Heart left ventricle (tissue), 16 donors: ENCODE data around the gene CCDC181. TPM values are rescaled to one million over a fixed set of nuclear protein-coding genes. Genes with fewer than 3 reads are reported as not detected.
A peak's percentile ranks its signal among the peaks of the same experiment; 100 is the strongest.

Experiments
- ATAC-seq, 4 donors: fragments of 200-7000 bp; cut with Tn5 transposase; one replicate each; pipeline ENCODE4 v1.9.1; 2020 to 2022; ENCODE audit warnings: moderate library complexity in 4 of 4, mild to moderate bottlenecking in 3 of 4, moderate number of reproducible peaks in 1 of 4
- DNase-seq, 5 donors: peaks; one replicate each; pipeline ENCODE4 v3.0.0-alpha.2; 2020
- H3K27ac ChIP-seq, 12 donors: fragments of 200-600 bp; sonication (generic) in 4 of 12; one replicate each; pipeline versions ENCODE4 v1.5.0 to v1.8.0; 2016 to 2022; ENCODE audit warnings: mild to moderate bottlenecking in 2 of 12
- H3K27me3 ChIP-seq, 9 donors: fragments of 200-600 bp; sonication (generic) in 2 of 9; one replicate each; pipeline versions ENCODE4 v1.5.1 to v1.8.0; 2016 to 2022; ENCODE audit warnings: mild to moderate bottlenecking in 3 of 9
- H3K36me3 ChIP-seq, 9 donors: fragments of 200-600 bp; sonication (generic) in 2 of 9; one replicate each; pipeline versions ENCODE4 v1.5.0 to v1.8.0; 2018 to 2022; ENCODE audit warnings: mild to moderate bottlenecking in 2 of 9
- H3K4me1 ChIP-seq, 12 donors: fragments of 200-600 bp; sonication (generic) in 4 of 12; one replicate each; pipeline versions ENCODE4 v1.5.0 to v1.8.0; 2016 to 2022; ENCODE audit warnings: mild to moderate bottlenecking in 3 of 12
- H3K4me3 ChIP-seq, 12 donors: fragments of 200-600 bp; sonication (generic) in 4 of 12; one replicate each; pipeline versions ENCODE4 v1.5.0 to v1.8.0; 2017 to 2022; ENCODE audit warnings: mild to moderate bottlenecking in 9 of 12, moderate library complexity in 4 of 12
- H3K9me3 ChIP-seq, 12 donors: fragments of 200-600 bp; sonication (generic) in 4 of 12; one replicate each; pipeline versions ENCODE4 v1.5.0 to v1.8.0; 2016 to 2022; ENCODE audit warnings: mild to moderate bottlenecking in 1 of 12
- POLR2A ChIP-seq, 2 donors: fragments of 450-650 bp; IDR thresholded peaks; one replicate each; pipeline ENCODE4 v1.6.1; 2017; ENCODE audit warnings: antibody characterized with exemption in 2 of 2, mild to moderate bottlenecking in 2 of 2, moderate library complexity in 2 of 2
- WGBS, 4 donors: extraction: QIAGEN DNeasy Blood & Tissue Kit in 2 of 4; methylation state at CpG; one replicate each; pipeline versions ENCODE4 v1.1.5 to v1.1.7; 2013 to 2018; 5-methylcytosine and 5-hydroxymethylcytosine counted together
- intact Hi-C, 10 donors: fragments of 100-400 bp; cut with DNase I; formaldehyde crosslinking; loops; one replicate each; pipeline versions ENCODE4 v1.11.1 to v1.14.2; 2022
- long read RNA-seq, 3 donors: library from polyadenylated mRNA; unstranded; transcript quantifications; one replicate each; pipeline ENCODE4 v2.0.0, GENCODE V29; 2020 to 2021
- polyA plus RNA-seq, 2 donors: library from polyadenylated mRNA; stranded (reverse); fragments of 200-250 nt; gene quantifications; one replicate each; pipeline ENCODE4 v1.2.3, GENCODE V29; 2013
- total RNA-seq, 9 donors: library from RNA; depleted of rRNA in 2 of 9; stranded (reverse); fragments of >200 nt in 2 of 9; fragmentation: NEBNext Ultra II Directional in 3 of 9; extraction: Animal tissue kit (Norgen Biotek cat#: 25700) in 3 of 9; gene quantifications; one replicate each; pipeline versions ENCODE4 v1.1.0 to v1.2.4, GENCODE V29; 2016 to 2023
- TF ChIP-seq, protein P1 (sequence below), 12 donors: fragments of 200-600 bp; sonication (generic) in 4 of 12; IDR thresholded peaks; one replicate each; pipeline versions ENCODE4 v1.5.0 to v1.8.0; 2018 to 2022; ENCODE audit warnings: antibody characterized with exemption in 12 of 12, mild to moderate bottlenecking in 5 of 12
- donor health status: ischemic (EF 13 %, LVEDD 7.1; RV severe dilation, severe dysfunction).
- donor health status: healthy with polysubstance abuse.
- donor health status: DM: no; HTN: yes; CAD: no.
- donor health status: DM: no; HTN: no; CAD: no.
- donor health status: ischemic (EF 25% LVEDD 6.9; RV normal size, moderate dysfunction).
- donor health status: ischemic (EF 25% LVEDD 5.7; RV mildly dilated, moderate dysfunction).
- donor health status: healthy.
- donor health status: DM: yes; HTN: yes; CAD: no.
- donor health status: ischemic (EF 35%, LVEDD 5.7; RV mildly dilated, moderate dysfunction).
- donor health status: nonischemic (EF 11% LVEDD 7.7; RV severe dilation, severe dysfunction).
- donor health status: DM: yes; HTN: yes; CAD: no.
- donor health status: PGD.
- donor health status: ischemic (EF 29% LVEDD 5.4; RV normal size, mild dysfunction).
- donor health status: nonischemic (EF 23%, LVEDD 6.1; RV moderate dilation, normal function).

The CCDC181 gene
- total RNA-seq (1 to 10 TPM in 5 of 9 donors, under 1 TPM in 4; 0.24 to 1.5 (median 1.2) TPM), polyA plus RNA-seq (1 to 10 TPM in 1 of 2 donors, under 1 TPM in 1; 0.42 to 1.8 TPM)
- long read RNA-seq, donor 1, partial matches to known transcripts: 0 of 1 reads
- long read RNA-seq, donor 1, other reads (novel, unspliced or antisense): 0 of 1 reads
- long read RNA-seq, donor 2: 0 reads
- long read RNA-seq, donor 3, partial matches to known transcripts: 1 of 2 reads
- long read RNA-seq, donor 3, other reads (novel, unspliced or antisense): 1 of 2 reads

DNA sequence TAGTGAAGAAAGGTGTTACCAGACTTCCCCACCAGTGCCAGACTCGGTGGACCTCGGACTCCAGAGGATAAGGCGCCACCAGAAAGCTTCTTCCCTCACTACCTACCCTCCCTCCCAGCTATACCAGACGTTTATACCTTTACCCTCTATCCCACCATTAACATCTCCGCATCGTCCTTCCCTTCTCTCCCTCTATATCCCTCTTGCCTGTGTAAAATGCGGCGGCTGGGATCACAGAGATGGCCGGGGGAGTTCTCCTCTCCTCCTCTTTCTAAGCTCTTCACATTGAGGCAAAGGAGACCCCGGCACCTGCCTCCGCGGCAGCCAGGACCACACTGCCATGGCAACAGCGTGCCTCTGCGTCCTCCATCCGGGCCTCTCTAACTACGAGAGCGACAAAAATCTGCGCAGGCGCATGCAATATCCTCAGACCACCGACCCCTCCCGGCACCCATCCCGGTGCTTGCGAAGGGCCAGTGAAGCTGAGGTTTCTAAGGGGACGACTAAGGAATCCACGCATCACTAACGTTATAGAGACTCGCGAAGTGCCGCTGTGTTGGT, at the start of gene CCDC181:
Gene CCDC181, minus strand, starts transcription at position 394 of the 561 bp plus-strand sequence. CDS start 2,547 bp downstream, outside the sequence.
- WGBS, 4 donors: 1 to 2% (median 1%) methylated on average over 29 of the region's 29 CpGs
- Histone ChIP-seq H3K4me1 (peaks cover 0 to 13% (median 0%) of the 10 kb centered on the region in 12 donors), H3K4me3 (peak within 1 kb of the TSS; percentile 6 to 73 (median 56)), H3K36me3 (no peaks in the 10 kb centered on the region), H3K27ac (peak within 1 kb of the TSS in 1 of 12 donors; percentile 10), H3K9me3 (peaks cover 0 to 3% (median 0%) of the 10 kb centered on the region in 12 donors), H3K27me3 (peaks cover 0 to 7% (median 0%) of the 10 kb centered on the region in 9 donors)
- DNase-seq (peak; percentile 59 to 78 (median 71)), ATAC-seq (peak; percentile 81 to 99 (median 96))
- TF ChIP-seq, protein P1, sequence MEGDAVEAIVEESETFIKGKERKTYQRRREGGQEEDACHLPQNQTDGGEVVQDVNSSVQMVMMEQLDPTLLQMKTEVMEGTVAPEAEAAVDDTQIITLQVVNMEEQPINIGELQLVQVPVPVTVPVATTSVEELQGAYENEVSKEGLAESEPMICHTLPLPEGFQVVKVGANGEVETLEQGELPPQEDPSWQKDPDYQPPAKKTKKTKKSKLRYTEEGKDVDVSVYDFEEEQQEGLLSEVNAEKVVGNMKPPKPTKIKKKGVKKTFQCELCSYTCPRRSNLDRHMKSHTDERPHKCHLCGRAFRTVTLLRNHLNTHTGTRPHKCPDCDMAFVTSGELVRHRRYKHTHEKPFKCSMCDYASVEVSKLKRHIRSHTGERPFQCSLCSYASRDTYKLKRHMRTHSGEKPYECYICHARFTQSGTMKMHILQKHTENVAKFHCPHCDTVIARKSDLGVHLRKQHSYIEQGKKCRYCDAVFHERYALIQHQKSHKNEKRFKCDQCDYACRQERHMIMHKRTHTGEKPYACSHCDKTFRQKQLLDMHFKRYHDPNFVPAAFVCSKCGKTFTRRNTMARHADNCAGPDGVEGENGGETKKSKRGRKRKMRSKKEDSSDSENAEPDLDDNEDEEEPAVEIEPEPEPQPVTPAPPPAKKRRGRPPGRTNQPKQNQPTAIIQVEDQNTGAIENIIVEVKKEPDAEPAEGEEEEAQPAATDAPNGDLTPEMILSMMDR (IDR thresholded peaks at IDR 0.05): no peak
- TF ChIP-seq POLR2A (IDR thresholded peaks at IDR 0.05): no peak
- intact Hi-C loops: no loop called here

DNA sequence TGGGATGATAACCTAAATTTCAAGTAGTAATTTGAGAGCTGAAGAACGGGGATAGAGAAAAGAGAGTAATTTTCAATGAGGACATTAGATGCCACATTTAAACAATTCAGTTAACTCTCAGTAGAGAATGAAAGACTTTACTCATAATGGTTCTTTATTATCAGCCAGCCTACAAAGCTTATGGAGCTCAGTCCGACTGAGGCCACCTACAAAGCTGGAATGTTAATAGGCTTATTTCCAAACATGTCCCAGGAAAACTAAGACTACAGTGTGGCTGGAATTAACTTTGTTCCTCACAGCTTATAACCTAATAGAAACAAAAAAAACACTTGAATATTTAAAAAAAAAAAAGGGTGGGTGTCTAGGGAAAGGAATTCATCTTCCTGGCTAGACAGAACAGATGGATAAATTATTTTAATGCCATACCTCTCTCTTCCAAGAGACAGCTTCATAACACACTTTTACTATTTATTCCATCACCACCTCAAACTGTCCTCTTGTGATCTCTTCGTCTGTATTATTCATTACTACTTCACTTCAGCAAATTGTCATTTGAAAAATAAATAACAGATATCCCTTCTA, 48.6 kb upstream of the CCDC181 start:
- Histone ChIP-seq H3K4me1 (peaks cover 0 to 19% (median 3%) of the 10 kb centered on the region in 12 donors), H3K36me3 (peaks cover 0 to 22% (median 9%) of the 10 kb centered on the region in 9 donors), H3K4me3 (no peak overlapping the region), H3K9me3 (no peaks in the 10 kb centered on the region), H3K27me3 (no peaks in the 10 kb centered on the region), H3K27ac (no peak overlapping the region)
- intact Hi-C loops: no loop called here
- ATAC-seq (no peak), DNase-seq (no peak)
- TF ChIP-seq POLR2A (IDR thresholded peaks at IDR 0.05): no peak
- TF ChIP-seq, protein P1 (IDR thresholded peaks at IDR 0.05): no peak
- 60 to 69% (median 68%) methylated on average over 3 of the region's 3 CpGs for WGBS, 4 donors

DNA sequence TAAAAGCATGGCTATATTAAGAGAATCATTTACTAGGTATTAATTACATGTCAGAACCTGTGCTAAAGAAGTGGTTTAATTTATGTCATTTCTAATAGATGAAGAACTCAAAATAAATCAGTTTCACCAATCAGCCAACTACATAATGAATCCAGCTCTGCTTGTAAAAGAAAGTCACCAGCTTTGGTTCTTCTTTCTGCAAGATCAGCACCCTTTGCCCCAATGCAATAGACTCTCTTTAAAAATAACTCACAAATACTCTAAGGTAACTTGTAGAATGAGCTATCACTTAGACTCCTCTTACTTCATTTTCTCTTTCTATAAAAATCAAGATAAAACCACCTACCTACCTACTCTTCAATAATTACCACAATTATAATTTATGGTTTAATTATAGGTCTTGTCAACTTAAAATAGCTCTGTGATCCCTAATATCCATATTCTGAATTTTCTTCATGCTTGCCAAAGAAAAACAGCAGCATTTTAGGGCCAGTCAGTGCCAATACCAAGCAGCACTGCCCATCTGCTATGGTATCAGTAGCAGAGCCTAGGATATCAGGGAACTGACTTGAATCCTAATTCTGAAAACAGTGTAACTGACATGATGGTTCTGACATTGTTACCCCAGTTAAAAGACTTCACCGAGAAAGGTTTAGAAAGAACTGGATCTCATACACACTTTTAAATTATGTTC, 47.2 kb upstream of the CCDC181 start:
- no peak for ATAC-seq
- WGBS, 4 donors: 79 to 97% (median 91%) methylated on average over 1 of the region's 1 CpG

More for the DNA sequence above, 47.2 kb upstream of the CCDC181 start:
- no peaks in the 10 kb centered on the region for H3K27me3 ChIP-seq
- no peak overlapping the region for H3K4me3 ChIP-seq
- no peak for DNase-seq
- intact Hi-C loops: loop anchor here in 1 of 10 donors (5.0 kb wide), 1 partner anchor 58 kb away; no protein-coding TSS in a partner anchor
- peaks cover 0 to 18% (median under 1%) of the 10 kb centered on the region in 12 donors for H3K4me1 ChIP-seq
- no peak overlapping the region for H3K27ac ChIP-seq
- H3K9me3 ChIP-seq: no peaks in the 10 kb centered on the region
- peaks cover 0 to 29% (median 12%) of the 10 kb centered on the region in 9 donors for H3K36me3 ChIP-seq
- TF ChIP-seq, protein P1 (IDR thresholded peaks at IDR 0.05): no peak
- TF ChIP-seq POLR2A (IDR thresholded peaks at IDR 0.05): no peak
